Endothelial cell of umbilical vein (primary cell): ENCODE results near the gene GRM7. TPM values are rescaled to one million over a fixed set of nuclear protein-coding genes. Genes with fewer than 3 reads are reported as not detected.

ENCODE experiments used
- BruUV-seq: library from RNA; stranded (reverse); fragments of 400-500 nt; replicated peaks from 2 replicates; lab custom pipeline; 2021; lab: Mats Ljungman, UMichigan
- CTCF ChIA-PET: fragments of 300-600, 350-600 bp; sonication (Branson Sonifier 250); formaldehyde crosslinking; loops from one replicate; lab custom pipeline; 2021; ENCODE audit warnings: antibody characterized with exemption, inconsistent platforms; lab: Charles Lee
- POLR2A ChIA-PET: fragments of 300-600, 350-600 bp; sonication (Branson Sonifier 250); formaldehyde crosslinking; loops from one replicate; lab custom pipeline; 2021; ENCODE audit warnings: antibody characterized with exemption, inconsistent platforms; lab: Charles Lee
- DNase-seq: peaks from one replicate; pipeline ENCODE4 v3.0.0-alpha.2; 2011; ENCODE audit warnings: low read depth, low spot score
- FAIRE-seq: peaks from 2 replicates; lab custom pipeline; 2011; peaks lifted over from hg19 to GRCh38; lab: Jason Lieb, UNC
- H2AFZ ChIP-seq: 2 replicates; pipeline ENCODE4 v1.6.0; 2012; ENCODE audit warnings: low read depth, low read length, control low read depth, inconsistent platforms
- H3K27ac ChIP-seq: 2 replicates; pipeline ENCODE4 v1.5.1; 2011; ENCODE audit warnings: low read depth, mild to moderate bottlenecking, control low read depth, low read length, moderate library complexity; ENCODE audit not compliant: insufficient read depth
- H3K27me3 ChIP-seq, 2 experiments: 2 replicates each; pipeline versions ENCODE4 v1.6.0 to v1.6.1; 2011; ENCODE audit warnings: low read length in 2 of 2, mixed read lengths in 1 of 2; ENCODE audit not compliant: control insufficient read depth in 2 of 2, insufficient read depth in 2 of 2
- H3K36me3 ChIP-seq, 2 experiments: 2 replicates in 1 of 2; 3 replicates in 1 of 2; pipeline ENCODE4 v1.5.1; 2011; ENCODE audit warnings: low read length in 2 of 2, mild to moderate bottlenecking in 1 of 2, moderate library complexity in 1 of 2; ENCODE audit not compliant: control insufficient read depth in 2 of 2, insufficient read depth in 2 of 2; ENCODE audit errors: extremely low read depth in 1 of 2
- H3K4me1 ChIP-seq: 3 replicates; pipeline ENCODE4 v1.5.1; 2011; ENCODE audit warnings: mild to moderate bottlenecking, low read length; ENCODE audit not compliant: control insufficient read depth, insufficient read depth; ENCODE audit errors: extremely low read depth
- H3K4me2 ChIP-seq: 2 replicates; pipeline ENCODE4 v1.6.1; 2011; ENCODE audit warnings: low read length, control low read depth, mixed read lengths; ENCODE audit not compliant: insufficient read depth
- H3K4me3 ChIP-seq, 3 experiments: fragments of 200-600 bp in 1 of 3; sonication (generic), shearing (Covaris generic) in 1 of 3; replicated peaks in 1 of 3; 2 replicates each; pipeline ENCODE4 v1.5.1; 2011 to 2016; ENCODE audit warnings: control low read depth in 3 of 3, low read length in 3 of 3, mild to moderate bottlenecking in 2 of 3, inconsistent platforms in 1 of 3, low read depth in 1 of 3, moderate library complexity in 1 of 3; ENCODE audit not compliant: insufficient read depth in 1 of 3
- H3K79me2 ChIP-seq: 2 replicates; pipeline ENCODE4 v1.6.0; 2012; ENCODE audit warnings: low read length, inconsistent platforms; ENCODE audit not compliant: control insufficient read depth, insufficient read depth
- H3K9ac ChIP-seq: replicated peaks from 2 replicates; pipeline ENCODE3; 2011; ENCODE audit warnings: low read length, control low read depth; ENCODE audit not compliant: insufficient read depth; ENCODE audit errors: extremely low read depth
- H3K9me1 ChIP-seq: replicated peaks from 3 replicates; pipeline ENCODE4 v1.6.0; 2011; ENCODE audit warnings: mild to moderate bottlenecking, low read length; ENCODE audit not compliant: control insufficient read depth, insufficient read depth; ENCODE audit errors: extremely low read depth
- H3K9me3 ChIP-seq: replicated peaks from 2 replicates; pipeline ENCODE4 v1.5.1; 2012; ENCODE audit warnings: low read length, inconsistent platforms; ENCODE audit not compliant: control insufficient read depth, insufficient read depth
- H4K20me1 ChIP-seq: replicated peaks from 2 replicates; pipeline ENCODE3; 2011; ENCODE audit warnings: mild to moderate bottlenecking, low read length; ENCODE audit not compliant: control insufficient read depth, insufficient read depth; ENCODE audit errors: extremely low read depth
- EZH2 ChIP-seq: IDR thresholded peaks from 2 replicates; pipeline ENCODE4 v1.6.1; 2012; ENCODE audit warnings: borderline replicate concordance, low read depth, mild to moderate bottlenecking, moderate library complexity, low read length, inconsistent platforms; ENCODE audit not compliant: severe bottlenecking
- FOS ChIP-seq: IDR thresholded peaks from 2 replicates; pipeline ENCODE4 v1.6.1; 2011; ENCODE audit warnings: mild to moderate bottlenecking, low read length, moderate library complexity, borderline replicate concordance; ENCODE audit not compliant: insufficient read depth
- GATA2 ChIP-seq: IDR thresholded peaks from 2 replicates; pipeline ENCODE4 v1.7.0; 2011; ENCODE audit warnings: low read depth, mild to moderate bottlenecking, moderate library complexity, mixed read lengths, low read length; ENCODE audit not compliant: insufficient read length, insufficient read depth
- JUN ChIP-seq: IDR thresholded peaks from 2 replicates; pipeline ENCODE4 v1.6.1; 2011; ENCODE audit warnings: borderline replicate concordance, low read depth; ENCODE audit not compliant: insufficient read length, insufficient read depth
- MYC ChIP-seq: IDR thresholded peaks from one replicate; pipeline ENCODE4 v1.6.1; 2011; ENCODE audit warnings: mild to moderate bottlenecking, low read depth, low read length
- POLR2A ChIP-seq: IDR thresholded peaks from 2 replicates; pipeline ENCODE4 v1.6.1; 2012; ENCODE audit warnings: low read depth, mild to moderate bottlenecking, control low read depth, low read length
- POLR2AphosphoS5 ChIP-seq: IDR thresholded peaks from 2 replicates; pipeline ENCODE4 v1.6.1; 2012; ENCODE audit warnings: low read depth, mild to moderate bottlenecking, control low read depth, low read length, moderate library complexity; ENCODE audit not compliant: insufficient read depth
- dilution Hi-C: fragments of 300-500 bp; cut with MboI; formaldehyde crosslinking; loops from one replicate; pipeline ENCODE4 v1.15.0; 2019; ENCODE audit warnings: low sequenced_read_pairs; ENCODE audit not compliant: extremely low pct_ligation_motif_present
- intact Hi-C: fragments of 100-400 bp; cut with micrococcal nuclease; formaldehyde crosslinking; loops from one replicate; pipeline ENCODE4 v1.10.0; 2022
- polyA plus RNA-seq, 4 experiments: library from polyadenylated mRNA; depleted of rRNA in 3 of 4; stranded (reverse) in 3 of 4; unstranded in 1 of 4; fragments of >200 nt; gene quantifications; 2 replicates each; pipeline versions ENCODE4 v1.2.1 to v1.2.3, GENCODE V29; 2011 to 2012; ENCODE audit warnings: missing spikeins in 1 of 4
- total RNA-seq: library from RNA; stranded (reverse); gene quantifications from 2 replicates; pipeline ENCODE4 v1.2.3, GENCODE V29; 2021
- TF ChIP-seq, protein P1 (sequence below): IDR thresholded peaks from 2 replicates; pipeline ENCODE4 v1.6.1; 2011; ENCODE audit not compliant: insufficient read depth, insufficient read length
- TF ChIP-seq, protein P2 (sequence below), 2 donors: IDR thresholded peaks; 1 replicate in 1 of 2; 2 replicates in 1 of 2; pipeline ENCODE4 v1.5.1; 2011; ENCODE audit warnings: low read length in 2 of 2, mild to moderate bottlenecking in 2 of 2, moderate library complexity in 2 of 2, control low read depth in 1 of 2, inconsistent platforms in 1 of 2, low read depth in 1 of 2; ENCODE audit not compliant: insufficient read depth in 1 of 2; ENCODE audit errors: extremely low read depth in 1 of 2

GRM7 gene
- total and polyA plus RNA-seq, 2 donors (not counting 3 experiments of a cell fraction or from before 2014, with no cell fraction given) = 0.12 TPM; not detected in 1

DNA sequence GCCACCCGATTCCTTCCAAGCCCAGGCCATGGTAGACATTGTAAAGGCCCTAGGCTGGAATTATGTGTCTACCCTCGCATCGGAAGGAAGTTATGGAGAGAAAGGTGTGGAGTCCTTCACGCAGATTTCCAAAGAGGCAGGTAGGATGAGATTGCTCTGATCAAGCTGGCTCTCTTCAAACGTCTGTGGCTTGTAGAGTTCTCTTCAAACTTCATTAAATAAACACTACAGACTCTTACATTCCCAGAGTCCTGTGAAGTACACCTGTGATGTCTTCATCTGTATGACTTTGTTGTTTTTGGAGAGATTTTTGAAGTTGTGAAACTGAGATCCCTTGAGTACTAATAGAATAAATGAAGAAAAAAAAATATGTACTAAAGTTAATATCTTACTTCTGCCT, 285.6 kb downstream of the GRM7 start:
- H2AFZ ChIP-seq = no peak overlapping the region
- ChIA-PET POLR2A (no interaction called here), CTCF (interaction anchor here (1.3 kb wide), 1 partner anchor 19 kb away, joined by 3 read pairs; no protein-coding TSS in a partner anchor)
- no peaks in the 10 kb centered on the region for H3K4me1 ChIP-seq
- no peak overlapping the region for H3K4me2 ChIP-seq
- DNase-seq (no peak), FAIRE-seq (no peak)
- no peaks in the 10 kb centered on the region for H3K27me3 ChIP-seq
- H3K36me3 ChIP-seq = no peaks in the 10 kb centered on the region
- BruUV-seq = no TSS peak
- H3K79me2 ChIP-seq = no peaks in the 10 kb centered on the region
- no peaks in the 10 kb centered on the region for H3K9me3 ChIP-seq
- H3K9ac ChIP-seq = no peak overlapping the region
- H3K9me1 ChIP-seq = no peaks in the 10 kb centered on the region
- dilution Hi-C loops = no loop called here
- intact Hi-C loops = loop anchor here (10.0 kb wide), 1 partner anchor 398 kb away; no protein-coding TSS in a partner anchor
- H3K4me3 ChIP-seq = no peak overlapping the region
- TF ChIP-seq POLR2AphosphoS5 = no peak
- no peaks in the 10 kb centered on the region for H4K20me1 ChIP-seq
- H3K27ac ChIP-seq = no peak overlapping the region

DNA sequence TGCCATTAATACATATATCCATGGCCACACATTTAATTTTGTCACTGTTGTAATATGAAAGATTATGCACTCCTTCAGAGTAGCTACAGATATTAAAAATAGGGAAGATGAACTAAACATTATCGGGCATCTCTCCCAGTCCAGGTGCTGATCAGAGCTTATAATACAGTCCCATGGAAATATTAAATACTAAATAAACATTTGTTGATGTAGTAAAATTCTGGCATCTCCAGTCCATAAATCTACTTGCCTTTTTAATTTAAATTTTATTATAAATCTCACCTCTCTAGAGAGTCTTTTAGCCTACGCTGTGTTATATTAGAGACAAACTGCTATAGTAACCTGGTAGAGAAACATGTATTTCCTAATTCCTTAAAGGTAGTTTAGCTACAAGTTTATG, 297.6 kb downstream of the GRM7 start:
- DNase-seq (no peak), FAIRE-seq (no peak)
- Histone ChIP-seq H3K27ac (no peak overlapping the region), H3K36me3 (no peaks in the 10 kb centered on the region), H3K4me2 (no peak overlapping the region), H3K9me3 (no peaks in the 10 kb centered on the region), H3K4me3 (no peak overlapping the region), H3K9me1 (no peaks in the 10 kb centered on the region), H3K4me1 (no peaks in the 10 kb centered on the region), H3K9ac (no peak overlapping the region), H4K20me1 (no peaks in the 10 kb centered on the region), H3K27me3 (no peaks in the 10 kb centered on the region), H2AFZ (no peak overlapping the region), H3K79me2 (no peaks in the 10 kb centered on the region)
- no TSS peak for BruUV-seq
- ChIA-PET CTCF (interaction anchor here (1.3 to 1.6 kb wide), 3 partner anchors 9 to 163 kb away, joined by 3 to 4 read pairs (median 3); no protein-coding TSS in a partner anchor), POLR2A (no interaction called here)
- intact Hi-C loops (no loop called here), dilution Hi-C loops (no loop called here)
- TF ChIP-seq POLR2A (no peak), JUN (no peak), POLR2AphosphoS5 (no peak), EZH2 (no peak), FOS (no peak), MYC (no peak), GATA2 (no peak)
- TF ChIP-seq, protein P1, sequence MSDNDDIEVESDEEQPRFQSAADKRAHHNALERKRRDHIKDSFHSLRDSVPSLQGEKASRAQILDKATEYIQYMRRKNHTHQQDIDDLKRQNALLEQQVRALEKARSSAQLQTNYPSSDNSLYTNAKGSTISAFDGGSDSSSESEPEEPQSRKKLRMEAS = no peak
- TF ChIP-seq, protein P2, sequence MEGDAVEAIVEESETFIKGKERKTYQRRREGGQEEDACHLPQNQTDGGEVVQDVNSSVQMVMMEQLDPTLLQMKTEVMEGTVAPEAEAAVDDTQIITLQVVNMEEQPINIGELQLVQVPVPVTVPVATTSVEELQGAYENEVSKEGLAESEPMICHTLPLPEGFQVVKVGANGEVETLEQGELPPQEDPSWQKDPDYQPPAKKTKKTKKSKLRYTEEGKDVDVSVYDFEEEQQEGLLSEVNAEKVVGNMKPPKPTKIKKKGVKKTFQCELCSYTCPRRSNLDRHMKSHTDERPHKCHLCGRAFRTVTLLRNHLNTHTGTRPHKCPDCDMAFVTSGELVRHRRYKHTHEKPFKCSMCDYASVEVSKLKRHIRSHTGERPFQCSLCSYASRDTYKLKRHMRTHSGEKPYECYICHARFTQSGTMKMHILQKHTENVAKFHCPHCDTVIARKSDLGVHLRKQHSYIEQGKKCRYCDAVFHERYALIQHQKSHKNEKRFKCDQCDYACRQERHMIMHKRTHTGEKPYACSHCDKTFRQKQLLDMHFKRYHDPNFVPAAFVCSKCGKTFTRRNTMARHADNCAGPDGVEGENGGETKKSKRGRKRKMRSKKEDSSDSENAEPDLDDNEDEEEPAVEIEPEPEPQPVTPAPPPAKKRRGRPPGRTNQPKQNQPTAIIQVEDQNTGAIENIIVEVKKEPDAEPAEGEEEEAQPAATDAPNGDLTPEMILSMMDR (IDR thresholded peaks at IDR 0.05; ENCODE audit: extremely low read depth in 1 of 2, insufficient read depth in 1 of 2, low read depth in 1 of 2, low read length in 2 of 2) = no peak
